Right atrium auricular region (tissue), 2 donors: ENCODE results near the gene PAX5. TPM values are rescaled to one million over a fixed set of nuclear protein-coding genes. Genes with fewer than 3 reads are reported as not detected.

Source experiments
- DNase-seq: peaks from one replicate; pipeline ENCODE4 v3.0.0-alpha.2; 2019; ENCODE audit warnings: low spot score
- H3K27ac ChIP-seq, 2 donors: fragments of 200-600 bp; sonication (generic); 1 replicate in 1 of 2; 2 replicates in 1 of 2; pipeline ENCODE4 v1.5.1; 2016 to 2019
- H3K27me3 ChIP-seq, 2 donors: fragments of 200-600 bp; sonication (generic); one replicate each; pipeline versions ENCODE4 v1.5.1 to v1.6.0; 2017 to 2019
- H3K36me3 ChIP-seq: fragments of 200-600 bp; sonication (generic); one replicate; pipeline ENCODE4 v1.5.1; 2016
- H3K4me1 ChIP-seq, 2 donors: fragments of 200-600 bp; sonication (generic); one replicate each; pipeline versions ENCODE4 v1.5.1 to v1.6.0; 2017 to 2019
- H3K4me3 ChIP-seq, 2 donors: fragments of 200-600 bp; sonication (generic); 1 replicate in 1 of 2; 2 replicates in 1 of 2; pipeline ENCODE4 v1.5.1; 2017 to 2019; ENCODE audit warnings: mild to moderate bottlenecking in 1 of 2, moderate library complexity in 1 of 2
- H3K9me3 ChIP-seq, 2 donors: fragments of 200-600 bp; sonication (generic); one replicate each; pipeline ENCODE4 v1.5.1; 2019
- CTCF ChIP-seq, 2 donors: fragments of 200-600 bp; sonication (generic); IDR thresholded peaks; one replicate each; pipeline ENCODE4 v1.5.1; 2019; ENCODE audit warnings: antibody characterized with exemption in 2 of 2
- total RNA-seq, 2 donors: library from RNA; depleted of rRNA; stranded (reverse); fragments of >200 nt; gene quantifications; one replicate each; pipeline ENCODE4 v1.1.0, GENCODE V29; 2016

PAX5 gene
- total RNA-seq, 2 donors from 2014 or later: 0.59 TPM; not detected in 1

- no peak for DNase-seq
- H3K9me3 ChIP-seq: peaks cover 0 to 11% of the 10 kb centered on the region in 2 donors
- no peaks in the 10 kb centered on the region for H3K27me3 ChIP-seq
- H3K27ac ChIP-seq: no peak overlapping the region
- no peak for TF ChIP-seq CTCF (IDR thresholded peaks at IDR 0.05)
- no peaks in the 10 kb centered on the region for H3K36me3 ChIP-seq
- no peaks in the 10 kb centered on the region for H3K4me1 ChIP-seq
- H3K4me3 ChIP-seq: no peak overlapping the region
Measured at GRCh38 chr9:36913393-36914211, 120.5 kb downstream of the PAX5 start.

- no peaks in the 10 kb centered on the region for H3K4me1 ChIP-seq
- H3K4me3 ChIP-seq: no peak overlapping the region
- no peaks in the 10 kb centered on the region for H3K36me3 ChIP-seq
- H3K27ac ChIP-seq: no peak overlapping the region
- no peak for TF ChIP-seq CTCF (IDR thresholded peaks at IDR 0.05)
- no peak for DNase-seq
- peaks cover 0 to 11% of the 10 kb centered on the region in 2 donors for H3K9me3 ChIP-seq
- H3K27me3 ChIP-seq: no peaks in the 10 kb centered on the region
Measured at GRCh38 chr9:36912620-36913019, 121.4 kb downstream of the PAX5 start.

DNA sequence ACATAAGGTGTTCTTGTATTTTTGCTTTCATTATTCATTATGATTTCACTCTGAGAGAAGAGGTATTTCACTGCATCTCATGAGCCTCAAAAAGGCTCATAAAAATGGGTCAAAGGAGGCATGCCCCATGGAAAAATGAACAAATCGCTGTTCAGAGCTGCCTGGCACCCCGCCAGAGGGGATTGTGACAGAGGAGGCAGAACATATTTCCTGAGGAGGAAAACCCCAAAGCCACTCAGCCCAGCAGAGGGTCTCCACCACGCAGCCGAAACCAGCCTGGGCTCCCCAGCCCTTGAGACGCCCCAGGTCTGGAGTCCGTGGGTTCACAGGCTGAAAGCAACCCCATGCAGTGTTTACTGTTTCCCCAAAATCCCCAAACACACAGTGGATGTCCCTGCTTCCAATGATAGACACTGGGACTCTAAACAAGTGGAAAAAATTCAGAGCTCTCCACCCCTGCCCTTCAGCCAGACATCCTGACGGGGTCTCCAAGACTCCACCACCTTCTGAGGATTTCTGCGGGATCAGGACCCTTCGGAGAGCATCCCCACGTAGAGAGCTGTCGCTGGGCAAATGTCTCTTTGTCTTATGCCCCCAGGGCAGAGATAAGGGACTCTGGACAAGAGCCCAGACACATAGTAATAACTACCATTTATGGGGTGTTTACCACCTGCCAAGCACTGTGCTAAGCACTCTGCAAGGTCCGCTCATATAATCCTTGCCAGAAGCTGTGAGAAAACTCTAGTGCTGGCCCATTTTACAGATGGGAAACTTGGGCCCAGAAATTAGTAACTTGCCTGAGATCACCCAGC lies 122.3 kb downstream of the PAX5 start:
- Histone ChIP-seq H3K36me3 (no peaks in the 10 kb centered on the region), H3K27me3 (no peaks in the 10 kb centered on the region), H3K4me1 (no peaks in the 10 kb centered on the region), H3K27ac (no peak overlapping the region), H3K4me3 (no peak overlapping the region), H3K9me3 (peaks cover 0 to 11% of the 10 kb centered on the region in 2 donors)
- TF ChIP-seq CTCF (IDR thresholded peaks at IDR 0.05): no peak
- no peak for DNase-seq

- Histone ChIP-seq H3K36me3 (no peaks in the 10 kb centered on the region), H3K27ac (no peak overlapping the region), H3K27me3 (no peaks in the 10 kb centered on the region), H3K4me3 (no peak overlapping the region), H3K4me1 (no peaks in the 10 kb centered on the region), H3K9me3 (peaks cover 0 to 10% of the 10 kb centered on the region in 2 donors)
- DNase-seq: no peak
- no peak for TF ChIP-seq CTCF (IDR thresholded peaks at IDR 0.05)
Measured at GRCh38 chr9:36911037-36911436, 123.0 kb downstream of the PAX5 start.

GRCh38 chr9:36906492-36906891 lies 127.6 kb downstream of the PAX5 start:
- DNase-seq: no peak
- H3K4me3 ChIP-seq: no peak overlapping the region
- H3K4me1 ChIP-seq: no peaks in the 10 kb centered on the region
- H3K27ac ChIP-seq: no peak overlapping the region
- no peak for TF ChIP-seq CTCF (IDR thresholded peaks at IDR 0.05)
- no peaks in the 10 kb centered on the region for H3K9me3 ChIP-seq
- H3K36me3 ChIP-seq: no peaks in the 10 kb centered on the region
- H3K27me3 ChIP-seq: no peaks in the 10 kb centered on the region
